ENCODE results near the gene C1orf52.

The C1orf52 gene

GRCh38 chr1:85229574-85230097, 29.8 kb downstream of the C1orf52 start:
- no peak for DNase-seq (ENCODE audit: low read depth)

GRCh38 chr1:85228972-85229371, 30.5 kb downstream of the C1orf52 start:
- no peak for DNase-seq (ENCODE audit: low read depth)

GRCh38 chr1:85225624-85226380, 33.7 kb downstream of the C1orf52 start:
- no peak for DNase-seq (ENCODE audit: low read depth)

- DNase-seq (ENCODE audit: low read depth) = no peak
Measured at GRCh38 chr1:85224734-85225623, 34.5 kb downstream of the C1orf52 start.

GRCh38 chr1:85224295-85224694, 35.2 kb downstream of the C1orf52 start:
- DNase-seq (ENCODE audit: low read depth) = no peak

- DNase-seq (ENCODE audit: low read depth) = no peak
Measured at GRCh38 chr1:85223334-85223733, 36.1 kb downstream of the C1orf52 start.

GRCh38 chr1:85220756-85221201, 38.7 kb downstream of the C1orf52 start:
- no peak for DNase-seq (ENCODE audit: low read depth)

GRCh38 chr1:85219853-85220610, 39.4 kb downstream of the C1orf52 start:
- no peak for DNase-seq (ENCODE audit: low read depth)

- DNase-seq (ENCODE audit: low read depth) = no peak
Measured at GRCh38 chr1:85216697-85217096, 42.8 kb downstream of the C1orf52 start.

GRCh38 chr1:85214654-85215053, 44.8 kb downstream of the C1orf52 start:
- DNase-seq (ENCODE audit: low read depth) = no peak

- DNase-seq (ENCODE audit: low read depth) = no peak
Measured at GRCh38 chr1:85208488-85208887, 51.0 kb downstream of the C1orf52 start.

- DNase-seq (ENCODE audit: low read depth) = no peak
Measured at GRCh38 chr1:85203573-85204171, 55.8 kb downstream of the C1orf52 start.

GRCh38 chr1:85202864-85203255, 56.6 kb downstream of the C1orf52 start:
- DNase-seq (ENCODE audit: low read depth) = no peak

GRCh38 chr1:85202092-85202863, 57.2 kb downstream of the C1orf52 start:
- no peak for DNase-seq (ENCODE audit: low read depth)

- peak; percentile 54 for DNase-seq (ENCODE audit: low read depth)
Measured at GRCh38 chr1:85201340-85202091, 57.9 kb downstream of the C1orf52 start.

- peak; percentile 66 for DNase-seq (ENCODE audit: low read depth)
Measured at GRCh38 chr1:85200463-85201339, 58.8 kb downstream of the C1orf52 start, which contains the start of gene SYDE2. SYDE2 (minus strand) TSS chr1:85201016; CDS start chr1:85200996, 20 bp downstream.
